ENCODE results near the gene ZNF416. TPM values are rescaled to one million over a fixed set of nuclear protein-coding genes. Genes with fewer than 3 reads are reported as not detected.

ZNF416 gene
- polyA plus RNA-seq, 1 experiment: 2.9 TPM

GRCh38 chr19:57613941-57614743 is 35.4 kb upstream of the ZNF416 start, which contains the start of gene ZNF134:
Gene ZNF134 (plus strand): TSS chr19:57614242. CDS start chr19:57619469, 5,227 bp downstream.
- H3K4me3 ChIP-seq (ENCODE audit: low read depth, low read length): peak within 1 kb of the TSS; percentile 90
- POLR2A ChIA-PET: interaction anchor here (0.5 kb wide), 1 partner anchor 374 kb away, joined by 3 read pairs; the partner anchor contains the start of gene ZNF805
- TF ChIP-seq CTCF (IDR thresholded peaks at IDR 0.05; ENCODE audit: insufficient read depth, low read depth, low read length): peak; percentile 31
- DNase-seq (ENCODE audit: low read depth): peak; percentile 46
- no peaks in the 10 kb centered on the region for H3K27me3 ChIP-seq (ENCODE audit: control insufficient read depth, insufficient read depth, low read length)
- peaks cover 9% of the 10 kb centered on the region for H3K36me3 ChIP-seq (ENCODE audit: control insufficient read depth, insufficient read depth, low read length)
- CTCF ChIA-PET: no interaction called here

- no peak overlapping the region for H3K4me3 ChIP-seq (ENCODE audit: low read depth, low read length)
- POLR2A ChIA-PET: no interaction called here
- H3K27me3 ChIP-seq (ENCODE audit: control insufficient read depth, insufficient read depth, low read length): no peaks in the 10 kb centered on the region
- CTCF ChIA-PET: no interaction called here
- TF ChIP-seq CTCF (IDR thresholded peaks at IDR 0.05; ENCODE audit: insufficient read depth, low read depth, low read length): no peak
- peaks cover 2% of the 10 kb centered on the region; the same call in 1 of the 2 replicates for H3K36me3 ChIP-seq (ENCODE audit: control insufficient read depth, insufficient read depth, low read length)
- DNase-seq (ENCODE audit: low read depth): no peak
These were observed 32.4 kb upstream of the ZNF416 start for GRCh38 chr19:57611113-57611512.

- H3K36me3 ChIP-seq (ENCODE audit: control insufficient read depth, insufficient read depth, low read length): peaks cover 1% of the 10 kb centered on the region; the same call in 1 of the 2 replicates
- ChIA-PET POLR2A (no interaction called here), CTCF (interaction anchor here (0.6 kb wide), 1 partner anchor 110 kb away, joined by 4 read pairs; no protein-coding TSS in a partner anchor)
- TF ChIP-seq CTCF (IDR thresholded peaks at IDR 0.05; ENCODE audit: insufficient read depth, low read depth, low read length): no peak
- H3K27me3 ChIP-seq (ENCODE audit: control insufficient read depth, insufficient read depth, low read length): no peaks in the 10 kb centered on the region
- DNase-seq (ENCODE audit: low read depth): no peak
- H3K4me3 ChIP-seq (ENCODE audit: low read depth, low read length): no peak overlapping the region
These were observed 28.2 kb upstream of the ZNF416 start for GRCh38 chr19:57606931-57607330.

- Histone ChIP-seq H3K36me3 (ENCODE audit: control insufficient read depth, insufficient read depth, low read length) (no peaks in the 10 kb centered on the region), H3K4me3 (ENCODE audit: low read depth, low read length) (peak within 1 kb of the TSS; percentile 87), H3K27me3 (ENCODE audit: control insufficient read depth, insufficient read depth, low read length) (no peaks in the 10 kb centered on the region)
- no peak for TF ChIP-seq CTCF (IDR thresholded peaks at IDR 0.05; ENCODE audit: insufficient read depth, low read depth, low read length)
- peak; percentile 46 for DNase-seq (ENCODE audit: low read depth)
- CTCF ChIA-PET: no interaction called here
- POLR2A ChIA-PET: no interaction called here
These were observed 21.2 kb upstream of the ZNF416 start, which contains the start of gene ZNF530 for GRCh38 chr19:57599761-57600383. Gene ZNF530 (plus strand): TSS chr19:57599885. CDS start chr19:57604346, 4,461 bp downstream.

GRCh38 chr19:57599377-57599760 is 20.7 kb upstream of the ZNF416 start:
- no peak for TF ChIP-seq CTCF (IDR thresholded peaks at IDR 0.05; ENCODE audit: insufficient read depth, low read depth, low read length)
- peak overlapping the region; percentile 87 for H3K4me3 ChIP-seq (ENCODE audit: low read depth, low read length)
- H3K36me3 ChIP-seq (ENCODE audit: control insufficient read depth, insufficient read depth, low read length): no peaks in the 10 kb centered on the region
- POLR2A ChIA-PET: no interaction called here
- DNase-seq (ENCODE audit: low read depth): no peak
- CTCF ChIA-PET: no interaction called here
- no peaks in the 10 kb centered on the region for H3K27me3 ChIP-seq (ENCODE audit: control insufficient read depth, insufficient read depth, low read length)
